Measurements from ENCODE around the gene FAM171A1. TPM values are rescaled to one million over a fixed set of nuclear protein-coding genes. Genes with fewer than 3 reads are reported as not detected.

Gene FAM171A1
- total RNA-seq, 1 donor: 1.1 TPM

- no peak for DNase-seq (ENCODE audit: low read depth in 2 of 3, low spot score in 2 of 3)
These were observed 3.5 kb upstream of the FAM171A1 start for GRCh38 chr10:15374566-15374965.

- no peak for DNase-seq (ENCODE audit: low read depth in 2 of 3, low spot score in 2 of 3)
These were observed 3.1 kb upstream of the FAM171A1 start for GRCh38 chr10:15374156-15374555.

GRCh38 chr10:15373199-15373598, 2.1 kb upstream of the FAM171A1 start:
- DNase-seq (ENCODE audit: low read depth in 2 of 3, low spot score in 2 of 3): no peak

GRCh38 chr10:15370212-15370855, 755 bp downstream of the FAM171A1 start:
- DNase-seq (ENCODE audit: low read depth in 2 of 3, low spot score in 2 of 3): peak in 1 of 3 donors; percentile 8

- no peak for DNase-seq (ENCODE audit: low read depth in 2 of 3, low spot score in 2 of 3)
These were observed 1.6 kb downstream of the FAM171A1 start for GRCh38 chr10:15369256-15370211.

DNA sequence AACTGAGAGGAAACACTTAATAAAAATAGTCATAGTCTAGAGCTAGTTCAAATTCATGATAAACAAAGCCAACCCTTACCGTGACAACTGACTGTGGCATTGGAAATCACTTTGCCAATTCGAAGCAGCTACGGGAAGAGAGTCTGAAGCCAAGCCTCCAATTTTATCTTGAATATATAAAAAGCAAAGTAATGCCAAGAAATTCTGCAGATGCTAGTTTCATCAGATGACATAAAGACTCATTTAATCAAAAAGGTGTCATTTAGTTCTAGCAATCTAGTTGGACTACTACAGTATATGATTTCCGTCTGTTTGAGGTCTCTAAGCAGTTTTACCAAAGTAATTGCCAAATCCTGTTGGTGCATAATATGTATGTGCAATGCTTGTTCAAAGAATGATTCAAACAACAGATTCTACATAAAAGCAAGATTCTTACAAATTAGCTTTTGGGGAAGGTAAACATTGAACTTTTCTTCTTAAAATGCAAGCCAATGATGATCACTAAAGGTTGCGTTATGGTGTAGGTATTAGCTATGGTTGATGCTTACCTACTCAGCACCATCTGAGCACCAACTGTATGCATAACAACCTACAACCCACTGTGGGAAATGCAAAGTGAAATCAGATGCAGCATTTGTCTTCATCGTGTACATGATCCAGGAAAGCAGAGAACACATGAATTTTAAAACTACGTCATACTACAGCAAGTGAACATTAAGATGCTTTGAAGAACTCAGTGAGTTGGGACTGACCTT, 2.8 kb downstream of the FAM171A1 start:
- DNase-seq (ENCODE audit: low read depth in 2 of 3, low spot score in 2 of 3): no peak

- DNase-seq (ENCODE audit: low read depth in 2 of 3, low spot score in 2 of 3): no peak
These were observed 3.6 kb downstream of the FAM171A1 start for GRCh38 chr10:15367296-15368085.

DNA sequence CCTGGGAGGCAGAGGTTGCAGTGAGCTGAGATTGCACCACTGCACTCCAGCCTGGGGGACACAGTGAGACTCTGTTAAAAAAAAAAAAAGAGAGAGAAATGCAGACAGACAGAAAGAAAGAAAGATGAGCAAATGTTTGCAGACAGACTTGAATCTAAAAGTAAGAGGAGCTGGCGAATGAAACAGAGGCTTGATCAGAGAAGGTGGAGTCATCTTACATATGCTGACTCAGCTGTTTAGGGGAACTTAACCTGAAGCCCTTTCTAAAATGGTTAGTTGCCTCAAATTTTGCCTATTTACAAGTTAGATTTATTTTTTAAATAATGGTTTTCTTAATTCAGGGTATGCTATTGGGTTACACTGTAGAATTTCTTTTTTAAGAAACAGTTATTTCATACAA, 5.4 kb downstream of the FAM171A1 start:
- DNase-seq (ENCODE audit: low read depth in 2 of 3, low spot score in 2 of 3): peak in 1 of 3 donors; percentile 17

DNA sequence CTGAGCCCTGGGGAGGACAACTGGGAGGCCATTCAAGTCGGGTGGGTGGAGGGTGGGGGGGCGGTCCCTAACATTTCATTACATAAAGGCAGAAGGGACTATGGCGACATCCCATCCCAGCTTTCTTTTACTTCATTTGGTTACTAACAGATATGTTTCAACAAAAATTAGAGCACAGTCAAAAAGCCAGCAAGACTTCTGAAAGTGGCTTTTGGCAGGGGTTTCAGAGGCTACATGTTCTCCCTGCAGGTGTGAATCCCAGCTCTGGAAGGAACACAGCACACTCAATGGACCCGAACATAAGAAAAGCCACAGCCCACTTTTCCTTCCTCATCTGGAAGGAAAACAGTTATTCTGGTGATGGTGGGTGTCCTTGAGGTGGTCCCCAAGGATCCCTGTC, 7.1 kb downstream of the FAM171A1 start:
- no peak for DNase-seq (ENCODE audit: low read depth in 2 of 3, low spot score in 2 of 3)

DNA sequence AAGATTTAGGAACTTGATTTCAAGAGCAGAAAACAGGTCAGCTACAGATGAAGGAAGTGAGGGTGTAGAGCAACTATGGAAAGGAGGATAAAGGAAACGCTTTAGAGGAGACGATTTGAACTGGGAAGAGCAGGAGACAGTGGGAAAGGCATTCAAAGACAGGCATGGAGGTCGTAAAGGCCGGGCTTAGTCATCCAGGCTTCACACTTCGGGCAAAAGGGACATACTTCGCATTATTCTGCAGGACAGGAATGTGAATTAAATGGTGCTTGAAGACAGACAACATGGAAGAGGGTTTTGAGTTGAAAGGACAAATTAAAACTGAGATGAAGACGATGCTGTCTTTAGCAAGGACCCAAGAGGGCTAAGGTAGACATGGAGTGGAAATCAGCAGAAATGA, 8.1 kb downstream of the FAM171A1 start:
- DNase-seq (ENCODE audit: low read depth in 2 of 3, low spot score in 2 of 3): no peak

- peak in 2 of 3 donors; percentile 46 to 71 for DNase-seq (ENCODE audit: low read depth in 2 of 3, low spot score in 2 of 3)
These were observed 10.0 kb downstream of the FAM171A1 start for GRCh38 chr10:15361131-15361530.

DNA sequence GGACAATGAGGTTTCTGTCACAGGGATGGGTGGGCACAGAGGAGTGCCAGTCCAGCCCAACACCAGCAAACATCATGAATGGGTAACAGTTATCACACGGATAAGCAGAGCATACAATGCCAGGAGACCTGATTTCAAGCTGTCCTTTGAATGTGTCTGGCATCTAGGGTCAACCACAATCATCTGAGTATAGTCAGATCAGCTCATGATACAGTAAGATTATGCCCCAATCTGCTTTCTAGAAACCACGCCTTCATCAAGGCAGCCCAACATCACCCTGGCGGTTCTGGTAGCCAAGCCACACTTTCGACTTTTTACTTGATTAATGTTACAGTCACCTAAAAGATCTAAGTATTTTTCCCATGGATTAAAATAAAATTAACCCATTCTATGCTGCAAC, 10.5 kb downstream of the FAM171A1 start:
- DNase-seq (ENCODE audit: low read depth in 2 of 3, low spot score in 2 of 3): no peak

DNA sequence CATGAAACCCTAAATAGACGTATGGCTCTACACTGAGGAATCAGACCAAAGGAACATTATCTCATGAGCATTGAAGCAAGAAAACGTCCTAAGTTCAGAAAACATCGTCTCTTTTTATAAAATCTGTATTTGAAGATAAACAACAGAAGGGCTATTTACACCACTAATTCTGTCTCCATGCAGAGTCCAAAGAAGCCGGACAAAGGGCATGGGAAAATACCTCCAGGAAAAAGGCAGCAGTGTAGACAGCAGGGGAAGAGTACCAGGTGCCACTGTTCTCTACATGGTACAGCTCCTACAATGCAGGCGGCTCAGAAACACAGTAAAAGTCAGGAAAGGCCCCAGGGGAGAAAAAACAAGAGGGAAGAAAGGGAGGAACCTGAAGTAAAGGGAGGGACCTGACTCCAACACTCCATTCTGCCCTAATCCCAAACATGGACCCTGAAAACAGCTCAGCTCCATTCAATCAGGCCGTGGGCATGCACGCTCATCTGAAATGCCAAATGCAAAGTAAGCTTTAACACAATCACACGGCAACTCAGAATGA, 17.5 kb downstream of the FAM171A1 start:
- DNase-seq (ENCODE audit: low read depth in 2 of 3, low spot score in 2 of 3): no peak

GRCh38 chr10:15352836-15353235, 18.3 kb downstream of the FAM171A1 start:
- DNase-seq (ENCODE audit: low read depth in 2 of 3, low spot score in 2 of 3): no peak

DNA sequence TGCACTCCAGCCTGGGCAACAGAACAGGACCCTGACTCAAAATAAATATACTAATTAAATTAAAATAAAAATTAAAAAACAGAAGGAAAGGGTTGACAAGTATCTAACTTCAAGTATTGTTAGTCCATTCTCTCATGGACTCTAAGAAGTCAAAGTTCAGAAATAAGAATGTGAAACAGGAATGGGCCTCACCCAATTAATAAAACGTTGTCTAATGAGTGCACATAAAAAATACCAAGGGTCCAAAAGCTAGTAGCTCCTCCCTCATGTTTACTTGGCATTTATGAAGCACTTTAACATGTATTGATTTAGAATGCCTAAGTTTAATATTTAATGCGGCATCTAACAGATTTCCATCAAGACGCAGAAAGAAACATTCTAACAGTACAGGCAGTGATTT, 18.9 kb downstream of the FAM171A1 start:
- no peak for DNase-seq (ENCODE audit: low read depth in 2 of 3, low spot score in 2 of 3)

DNA sequence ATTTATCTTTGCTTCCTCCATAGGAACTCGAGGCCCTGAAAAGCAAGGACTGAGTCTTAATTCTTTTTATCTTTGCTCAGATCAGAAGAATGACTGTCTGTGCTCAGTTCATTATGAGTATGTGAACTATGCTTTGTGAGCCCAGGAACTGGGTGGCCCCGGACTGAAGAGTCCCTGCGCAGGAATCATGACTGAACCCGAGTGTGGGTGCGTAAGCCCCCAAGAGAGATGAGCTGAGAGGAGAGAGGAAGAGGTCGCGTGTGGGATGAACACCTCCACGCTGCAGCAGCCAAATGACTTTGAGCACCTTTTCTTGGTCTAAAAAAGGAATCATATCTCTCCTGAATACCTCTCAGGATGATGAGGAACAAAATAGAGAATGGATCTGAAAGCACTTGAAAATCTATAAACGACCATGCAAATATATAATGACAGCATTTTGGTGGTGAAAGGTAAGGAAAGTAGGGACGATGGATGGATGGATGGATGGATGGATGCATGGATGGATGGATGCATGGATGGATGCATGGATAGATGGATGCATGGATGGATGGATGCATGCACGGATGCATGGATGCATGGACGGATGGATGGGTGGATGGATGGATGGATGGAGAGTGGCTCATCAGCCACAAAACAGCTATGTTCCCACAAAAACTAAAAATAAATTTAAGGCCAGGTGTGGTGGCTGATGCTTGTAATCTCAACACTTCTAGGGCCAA, 19.8 kb downstream of the FAM171A1 start:
- no peak for DNase-seq (ENCODE audit: low read depth in 2 of 3, low spot score in 2 of 3)

DNA sequence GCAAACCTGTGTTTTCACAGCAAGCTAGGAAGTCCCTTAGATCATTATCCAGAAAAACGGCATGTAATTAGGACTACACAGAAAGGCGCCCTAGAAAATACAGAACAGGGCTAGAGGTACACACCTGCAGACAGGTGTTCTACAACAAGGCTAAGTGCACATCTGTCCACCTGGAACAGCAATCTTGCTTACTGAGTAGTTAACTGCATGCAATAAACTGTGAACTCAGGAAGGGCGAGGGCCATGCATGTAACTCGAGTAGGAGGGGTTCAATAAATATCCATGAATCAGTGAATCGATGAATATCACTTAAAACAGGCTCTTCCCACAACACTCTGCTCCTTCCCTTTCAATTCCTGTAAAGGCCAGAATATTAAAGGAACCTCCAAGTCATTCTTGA, 22.0 kb downstream of the FAM171A1 start:
- no peak for DNase-seq (ENCODE audit: low read depth in 2 of 3, low spot score in 2 of 3)

DNA sequence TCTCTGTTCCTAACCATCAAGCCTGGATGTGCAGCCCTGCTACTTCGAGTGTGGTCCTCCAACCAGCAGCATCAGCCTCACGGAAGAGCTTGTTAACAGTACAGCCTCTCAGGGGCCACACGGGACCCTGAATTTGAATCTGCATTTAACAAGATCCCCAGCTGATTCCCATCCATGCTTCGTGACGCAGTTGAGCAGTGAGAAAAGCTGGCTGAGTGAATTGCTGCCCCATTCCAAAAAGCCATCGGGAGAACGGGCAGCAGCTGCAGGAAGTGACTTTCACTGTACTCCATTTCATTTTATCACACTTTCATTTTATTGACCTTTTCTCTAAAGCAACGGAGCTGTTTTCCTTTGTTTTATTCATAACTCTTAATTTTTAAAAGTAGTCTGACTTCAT, 22.5 kb downstream of the FAM171A1 start:
- DNase-seq (ENCODE audit: low read depth in 2 of 3, low spot score in 2 of 3): no peak

DNA sequence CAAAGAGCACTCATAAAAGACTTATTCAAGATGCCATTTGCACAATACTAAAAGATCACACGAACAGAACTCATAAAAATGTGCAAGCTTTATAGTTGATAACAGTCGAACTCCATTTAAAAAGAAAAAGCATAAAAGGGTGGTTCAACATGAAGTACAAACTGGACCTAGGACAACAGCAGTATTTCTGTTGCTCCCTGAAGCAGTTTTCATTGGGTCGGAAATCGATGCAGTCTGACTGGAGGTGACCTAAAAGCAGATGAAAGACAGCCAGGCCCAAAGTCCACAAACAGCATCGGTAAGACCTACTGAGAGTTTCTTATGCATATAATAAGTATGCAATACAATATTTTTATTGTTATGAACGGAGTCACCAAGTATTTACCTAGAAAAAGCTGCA, 23.9 kb downstream of the FAM171A1 start:
- DNase-seq (ENCODE audit: low read depth in 2 of 3, low spot score in 2 of 3): no peak
